ENCODE results near the gene FCGR3B.
A peak's percentile ranks its signal among the peaks of the same experiment; 100 is the strongest.
"Not testable (repeated sequence)": the region's sequence is repeated elsewhere in the genome, so short reads cannot be mapped to it uniquely, and the experiment has no call there.

Gene FCGR3B

GRCh38 chr1:161658524-161658923, 27.5 kb upstream of the FCGR3B start:
- CTCF ChIA-PET; H3K27ac ChIP-seq; POLR2A ChIA-PET (ENCODE audit: low non-redundant PET); DNase-seq (ENCODE audit: low spot score): not testable (repeated sequence)

GRCh38 chr1:161653971-161654370, 23.0 kb upstream of the FCGR3B start:
- CTCF ChIA-PET; H3K27ac ChIP-seq; DNase-seq (ENCODE audit: low spot score); POLR2A ChIA-PET (ENCODE audit: low non-redundant PET): not testable (repeated sequence)

- POLR2A ChIA-PET (ENCODE audit: low non-redundant PET); DNase-seq (ENCODE audit: low spot score); H3K27ac ChIP-seq; CTCF ChIA-PET: not testable (repeated sequence)
Observed at GRCh38 chr1:161653541-161653940, 22.6 kb upstream of the FCGR3B start.

- DNase-seq (ENCODE audit: low spot score); H3K27ac ChIP-seq; POLR2A ChIA-PET (ENCODE audit: low non-redundant PET): not testable (repeated sequence)
- TF ChIP-seq CTCF (conservative IDR thresholded peaks at IDR 0.05; ENCODE audit: low read depth) = 0 out of 2 replicates have a peak, but pooled peaks have one; percentile 8
- CTCF ChIA-PET = interaction anchor here (0.6 to 0.8 kb wide), 3 partner anchors 86 to 702 kb away, joined by 3 to 5 read pairs (median 3); no protein-coding TSS in a partner anchor
Observed at GRCh38 chr1:161647507-161648360, 16.8 kb upstream of the FCGR3B start.

- DNase-seq (ENCODE audit: low spot score); CTCF ChIA-PET; H3K27ac ChIP-seq; POLR2A ChIA-PET (ENCODE audit: low non-redundant PET): not testable (repeated sequence)
Observed at GRCh38 chr1:161644855-161645254, 13.9 kb upstream of the FCGR3B start.

- DNase-seq (ENCODE audit: low spot score); CTCF ChIA-PET; POLR2A ChIA-PET (ENCODE audit: low non-redundant PET); H3K27ac ChIP-seq: not testable (repeated sequence)
Observed at GRCh38 chr1:161643481-161644208, 12.7 kb upstream of the FCGR3B start.

- DNase-seq (ENCODE audit: low spot score); POLR2A ChIA-PET (ENCODE audit: low non-redundant PET); CTCF ChIA-PET; H3K27ac ChIP-seq: not testable (repeated sequence)
Observed at GRCh38 chr1:161642697-161643096, 11.7 kb upstream of the FCGR3B start.

- H3K27ac ChIP-seq; POLR2A ChIA-PET (ENCODE audit: low non-redundant PET); CTCF ChIA-PET; DNase-seq (ENCODE audit: low spot score): not testable (repeated sequence)
Observed at GRCh38 chr1:161639203-161639602, 8.2 kb upstream of the FCGR3B start.

GRCh38 chr1:161638251-161638993, 7.4 kb upstream of the FCGR3B start:
- POLR2A ChIA-PET (ENCODE audit: low non-redundant PET) = not testable (repeated sequence)

GRCh38 chr1:161636976-161637375, 6.0 kb upstream of the FCGR3B start:
- CTCF ChIA-PET = not testable (repeated sequence)

More at GRCh38 chr1:161638251-161638993, 7.4 kb upstream of the FCGR3B start:
- H3K27ac ChIP-seq; DNase-seq (ENCODE audit: low spot score); CTCF ChIA-PET: not testable (repeated sequence)

GRCh38 chr1:161636189-161636782, 5.3 kb upstream of the FCGR3B start:
- CTCF ChIA-PET; DNase-seq (ENCODE audit: low spot score); POLR2A ChIA-PET (ENCODE audit: low non-redundant PET); H3K27ac ChIP-seq: not testable (repeated sequence)

More at GRCh38 chr1:161636976-161637375, 6.0 kb upstream of the FCGR3B start:
- POLR2A ChIA-PET (ENCODE audit: low non-redundant PET); H3K27ac ChIP-seq; DNase-seq (ENCODE audit: low spot score): not testable (repeated sequence)

GRCh38 chr1:161634993-161635392, 4.0 kb upstream of the FCGR3B start:
- POLR2A ChIA-PET (ENCODE audit: low non-redundant PET); H3K27ac ChIP-seq; DNase-seq (ENCODE audit: low spot score); CTCF ChIA-PET: not testable (repeated sequence)

GRCh38 chr1:161630128-161630742, 741 bp downstream of the FCGR3B start:
- CTCF ChIA-PET; DNase-seq (ENCODE audit: low spot score); H3K27ac ChIP-seq; POLR2A ChIA-PET (ENCODE audit: low non-redundant PET): not testable (repeated sequence)

GRCh38 chr1:161626445-161627146, 4.4 kb downstream of the FCGR3B start:
- DNase-seq (ENCODE audit: low spot score); CTCF ChIA-PET; POLR2A ChIA-PET (ENCODE audit: low non-redundant PET); H3K27ac ChIP-seq: not testable (repeated sequence)

- CTCF ChIA-PET; H3K27ac ChIP-seq; POLR2A ChIA-PET (ENCODE audit: low non-redundant PET); DNase-seq (ENCODE audit: low spot score): not testable (repeated sequence)
Observed at GRCh38 chr1:161624605-161625004, 6.4 kb downstream of the FCGR3B start.
